ENCODE results near the gene RIC8B.

- TF ChIP-seq CTCF (IDR thresholded peaks at IDR 0.05) (no peak), POLR2A (IDR thresholded peaks at IDR 0.05) (no peak), POLR2AphosphoS5 (IDR thresholded peaks at IDR 0.05) (no peak), EP300 (IDR thresholded peaks at IDR 0.05) (no peak)
These were observed 6.3 kb upstream of the RIC8B start for GRCh38 chr12:106767954-106768822.
